ENCODE data around the gene CRB2.

CRB2 gene

GRCh38 chr9:123349033-123349432 is 7.0 kb upstream of the CRB2 start:
- no peak for DNase-seq

- peak; percentile 94 for DNase-seq
These were observed 6.1 kb upstream of the CRB2 start for GRCh38 chr9:123349691-123350480.

GRCh38 chr9:123350590-123351310 is 5.2 kb upstream of the CRB2 start:
- DNase-seq: peak; percentile 34

GRCh38 chr9:123353041-123353440 is 3.0 kb upstream of the CRB2 start:
- peak; percentile 26 for DNase-seq

GRCh38 chr9:123353984-123354591 is 1.9 kb upstream of the CRB2 start:
- DNase-seq: peak; percentile 96

- peak; percentile 31 for DNase-seq
These were observed 1.0 kb upstream of the CRB2 start for GRCh38 chr9:123354806-123355508.

- DNase-seq: no peak
These were observed 1.1 kb downstream of the CRB2 start for GRCh38 chr9:123356851-123357742.

GRCh38 chr9:123357743-123358059 is 1.7 kb downstream of the CRB2 start:
- DNase-seq: no peak

- DNase-seq: no peak
These were observed 2.3 kb downstream of the CRB2 start for GRCh38 chr9:123358181-123358905.

- DNase-seq: no peak
These were observed 3.1 kb downstream of the CRB2 start for GRCh38 chr9:123359106-123359505.

GRCh38 chr9:123359546-123359945 is 3.5 kb downstream of the CRB2 start:
- DNase-seq: no peak

GRCh38 chr9:123360161-123361085 is 4.4 kb downstream of the CRB2 start:
- peak; percentile 45 for DNase-seq

GRCh38 chr9:123361086-123361730 is 5.2 kb downstream of the CRB2 start:
- DNase-seq: peak; percentile 39

GRCh38 chr9:123361731-123362510 is 5.9 kb downstream of the CRB2 start:
- no peak for DNase-seq

- no peak for DNase-seq
These were observed 6.9 kb downstream of the CRB2 start for GRCh38 chr9:123362856-123363255.

GRCh38 chr9:123364241-123364824 is 8.3 kb downstream of the CRB2 start:
- DNase-seq: no peak

- DNase-seq: peak; percentile 92
These were observed 9.4 kb downstream of the CRB2 start for GRCh38 chr9:123365287-123365880.

GRCh38 chr9:123365881-123366528 is 10.0 kb downstream of the CRB2 start:
- no peak for DNase-seq
